ENCODE measurements around the gene PGAM5.

DNA sequence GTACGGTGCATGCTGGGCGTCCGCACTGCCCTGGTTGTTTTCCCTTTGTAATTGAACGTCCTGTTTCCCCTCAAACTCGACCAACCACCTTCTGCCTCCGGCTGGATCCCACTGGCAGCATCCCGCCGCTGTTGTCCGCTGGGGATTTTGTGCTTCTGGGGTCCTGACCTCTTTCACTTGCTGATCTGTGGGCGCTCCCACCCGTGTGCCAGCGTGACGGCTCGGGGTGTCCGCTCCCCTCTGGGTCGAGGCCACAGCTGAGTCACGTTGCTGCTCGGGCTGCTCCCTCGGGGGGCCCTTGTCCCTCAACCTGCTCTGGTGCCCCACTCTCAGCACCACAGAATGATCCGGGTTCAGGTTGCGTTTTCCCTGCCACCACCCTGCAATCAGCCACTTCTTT, 8.0 kb downstream of the PGAM5 start:
- TF ChIP-seq, protein P1, sequence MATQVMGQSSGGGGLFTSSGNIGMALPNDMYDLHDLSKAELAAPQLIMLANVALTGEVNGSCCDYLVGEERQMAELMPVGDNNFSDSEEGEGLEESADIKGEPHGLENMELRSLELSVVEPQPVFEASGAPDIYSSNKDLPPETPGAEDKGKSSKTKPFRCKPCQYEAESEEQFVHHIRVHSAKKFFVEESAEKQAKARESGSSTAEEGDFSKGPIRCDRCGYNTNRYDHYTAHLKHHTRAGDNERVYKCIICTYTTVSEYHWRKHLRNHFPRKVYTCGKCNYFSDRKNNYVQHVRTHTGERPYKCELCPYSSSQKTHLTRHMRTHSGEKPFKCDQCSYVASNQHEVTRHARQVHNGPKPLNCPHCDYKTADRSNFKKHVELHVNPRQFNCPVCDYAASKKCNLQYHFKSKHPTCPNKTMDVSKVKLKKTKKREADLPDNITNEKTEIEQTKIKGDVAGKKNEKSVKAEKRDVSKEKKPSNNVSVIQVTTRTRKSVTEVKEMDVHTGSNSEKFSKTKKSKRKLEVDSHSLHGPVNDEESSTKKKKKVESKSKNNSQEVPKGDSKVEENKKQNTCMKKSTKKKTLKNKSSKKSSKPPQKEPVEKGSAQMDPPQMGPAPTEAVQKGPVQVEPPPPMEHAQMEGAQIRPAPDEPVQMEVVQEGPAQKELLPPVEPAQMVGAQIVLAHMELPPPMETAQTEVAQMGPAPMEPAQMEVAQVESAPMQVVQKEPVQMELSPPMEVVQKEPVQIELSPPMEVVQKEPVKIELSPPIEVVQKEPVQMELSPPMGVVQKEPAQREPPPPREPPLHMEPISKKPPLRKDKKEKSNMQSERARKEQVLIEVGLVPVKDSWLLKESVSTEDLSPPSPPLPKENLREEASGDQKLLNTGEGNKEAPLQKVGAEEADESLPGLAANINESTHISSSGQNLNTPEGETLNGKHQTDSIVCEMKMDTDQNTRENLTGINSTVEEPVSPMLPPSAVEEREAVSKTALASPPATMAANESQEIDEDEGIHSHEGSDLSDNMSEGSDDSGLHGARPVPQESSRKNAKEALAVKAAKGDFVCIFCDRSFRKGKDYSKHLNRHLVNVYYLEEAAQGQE (IDR thresholded peaks at IDR 0.05; ENCODE audit: borderline replicate concordance), result no peak
- TF ChIP-seq, protein P2, sequence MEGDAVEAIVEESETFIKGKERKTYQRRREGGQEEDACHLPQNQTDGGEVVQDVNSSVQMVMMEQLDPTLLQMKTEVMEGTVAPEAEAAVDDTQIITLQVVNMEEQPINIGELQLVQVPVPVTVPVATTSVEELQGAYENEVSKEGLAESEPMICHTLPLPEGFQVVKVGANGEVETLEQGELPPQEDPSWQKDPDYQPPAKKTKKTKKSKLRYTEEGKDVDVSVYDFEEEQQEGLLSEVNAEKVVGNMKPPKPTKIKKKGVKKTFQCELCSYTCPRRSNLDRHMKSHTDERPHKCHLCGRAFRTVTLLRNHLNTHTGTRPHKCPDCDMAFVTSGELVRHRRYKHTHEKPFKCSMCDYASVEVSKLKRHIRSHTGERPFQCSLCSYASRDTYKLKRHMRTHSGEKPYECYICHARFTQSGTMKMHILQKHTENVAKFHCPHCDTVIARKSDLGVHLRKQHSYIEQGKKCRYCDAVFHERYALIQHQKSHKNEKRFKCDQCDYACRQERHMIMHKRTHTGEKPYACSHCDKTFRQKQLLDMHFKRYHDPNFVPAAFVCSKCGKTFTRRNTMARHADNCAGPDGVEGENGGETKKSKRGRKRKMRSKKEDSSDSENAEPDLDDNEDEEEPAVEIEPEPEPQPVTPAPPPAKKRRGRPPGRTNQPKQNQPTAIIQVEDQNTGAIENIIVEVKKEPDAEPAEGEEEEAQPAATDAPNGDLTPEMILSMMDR (IDR thresholded peaks at IDR 0.05; ENCODE audit: poor library complexity, severe bottlenecking), result no peak
- TF ChIP-seq MXI1 (conservative IDR thresholded peaks at IDR 0.05; ENCODE audit: poor library complexity, severe bottlenecking) (no peak), SMC3 (conservative IDR thresholded peaks at IDR 0.05; ENCODE audit: poor library complexity) (no peak), EZH2 (IDR thresholded peaks at IDR 0.05; ENCODE audit: borderline replicate concordance, insufficient read depth, low read length, poor library complexity, severe bottlenecking) (no peak), EP300 (conservative IDR thresholded peaks at IDR 0.05; ENCODE audit: poor library complexity, severe bottlenecking) (no peak), POLR2AphosphoS5 (IDR thresholded peaks at IDR 0.05) (no peak)
